SIG-M5 treated with dmso at 0.1 percent for 504 hours (cell line): ENCODE measurements around the gene RASA4.
"Not testable (repeated sequence)": the region's sequence is repeated elsewhere in the genome, so short reads cannot be mapped to it uniquely, and the experiment has no call there.

Experiments
- DNase-seq: peaks from one replicate; lab custom pipeline; 2025; ENCODE audit not compliant: unreplicated experiment; lab: John Stamatoyannopoulos, UW

Gene RASA4

GRCh38 chr7:102545288-102545687, 71.3 kb downstream of the RASA4 start:
- not testable (repeated sequence) for DNase-seq

- not testable (repeated sequence) for DNase-seq
Observed at GRCh38 chr7:102544372-102544771, 72.2 kb downstream of the RASA4 start.

GRCh38 chr7:102543596-102543995, 73.0 kb downstream of the RASA4 start, which contains the start of gene UPK3BL2:
TSS of gene UPK3BL2 (minus strand) at chr7:102543696. CDS start at chr7:102543636, 60 bp downstream.
- DNase-seq, result not testable (repeated sequence)

GRCh38 chr7:102542771-102543170, 73.8 kb downstream of the RASA4 start:
- not testable (repeated sequence) for DNase-seq

- DNase-seq, result not testable (repeated sequence)
Observed at GRCh38 chr7:102542083-102542482, 74.5 kb downstream of the RASA4 start.

- DNase-seq, result not testable (repeated sequence)
Observed at GRCh38 chr7:102540604-102541003, 76.0 kb downstream of the RASA4 start.

- DNase-seq, result not testable (repeated sequence)
Observed at GRCh38 chr7:102535062-102535615, 81.4 kb downstream of the RASA4 start.

GRCh38 chr7:102532127-102532526, 84.4 kb downstream of the RASA4 start:
- not testable (repeated sequence) for DNase-seq

- DNase-seq, result not testable (repeated sequence)
Observed at GRCh38 chr7:102531583-102531982, 85.0 kb downstream of the RASA4 start.

- not testable (repeated sequence) for DNase-seq
Observed at GRCh38 chr7:102527822-102528793, 88.4 kb downstream of the RASA4 start.

- not testable (repeated sequence) for DNase-seq
Observed at GRCh38 chr7:102527182-102527581, 89.4 kb downstream of the RASA4 start.

GRCh38 chr7:102524803-102525202, 91.8 kb downstream of the RASA4 start:
- DNase-seq, result not testable (repeated sequence)
